KMS-11 (cell line): ENCODE measurements around the gene FHIT.

ENCODE experiments used
- H2AFZ ChIP-seq: fragments of 200-600 bp; sonication (generic); 2 replicates; pipeline ENCODE4 v1.6.1; 2016; ENCODE audit warnings: antibody characterized with exemption, mixed run types, low read depth
- H3K27ac ChIP-seq: fragments of 200-600 bp; sonication (generic); 2 replicates; pipeline ENCODE4 v1.6.1; 2016; ENCODE audit warnings: mild to moderate bottlenecking, mixed run types
- H3K27me3 ChIP-seq: fragments of 200-600 bp; sonication (generic); 2 replicates; pipeline ENCODE4 v1.6.1; 2017; ENCODE audit warnings: mild to moderate bottlenecking, low read depth, mixed run types, moderate library complexity; ENCODE audit not compliant: insufficient read depth
- H3K36me3 ChIP-seq: fragments of 200-600 bp; sonication (generic); 2 replicates; pipeline ENCODE4 v1.6.1; 2017; ENCODE audit warnings: mild to moderate bottlenecking, mixed run types; ENCODE audit not compliant: insufficient read depth
- H3K4me1 ChIP-seq: fragments of 200-600 bp; sonication (generic); 2 replicates; pipeline ENCODE4 v1.6.1; 2016; ENCODE audit warnings: mild to moderate bottlenecking, low read depth, mixed run types; ENCODE audit not compliant: poor library complexity, severe bottlenecking
- H3K4me2 ChIP-seq: fragments of 200-600 bp; sonication (generic); 2 replicates; pipeline ENCODE4 v1.7.0; 2016; ENCODE audit warnings: mild to moderate bottlenecking, mixed run types
- H3K4me3 ChIP-seq: fragments of 200-600 bp; sonication (generic); IDR thresholded peaks from 2 replicates; pipeline ENCODE4 v1.6.1; 2017; ENCODE audit warnings: low read depth, low read length, mixed read lengths; ENCODE audit not compliant: insufficient read depth
- H3K79me2 ChIP-seq: fragments of 200-600 bp; sonication (generic); 2 replicates; pipeline ENCODE4 v1.6.1; 2016; ENCODE audit warnings: low read depth, mixed run types; ENCODE audit not compliant: insufficient read depth
- H3K9ac ChIP-seq: fragments of 200-600 bp; sonication (generic); 2 replicates; pipeline ENCODE4 v1.6.1; 2016; ENCODE audit warnings: mild to moderate bottlenecking, mixed run types
- H4K20me1 ChIP-seq: fragments of 200-600 bp; sonication (generic); 2 replicates; pipeline ENCODE4 v1.6.1; 2016; ENCODE audit warnings: mild to moderate bottlenecking, mixed run types; ENCODE audit not compliant: insufficient read depth
- TF ChIP-seq, protein P1 (sequence below): fragments of 200-600 bp; sonication (generic); conservative IDR thresholded peaks from 2 replicates; pipeline ENCODE4 v1.6.1; 2017; ENCODE audit warnings: low read depth, mild to moderate bottlenecking, antibody characterized with exemption, low read length, moderate library complexity, mixed read lengths

The FHIT gene

GRCh38 chr3:60920519-60920918 is 330.7 kb downstream of the FHIT start:
- Histone ChIP-seq H3K4me2 (no peak overlapping the region), H3K9ac (no peak overlapping the region)
- TF ChIP-seq, protein P1, sequence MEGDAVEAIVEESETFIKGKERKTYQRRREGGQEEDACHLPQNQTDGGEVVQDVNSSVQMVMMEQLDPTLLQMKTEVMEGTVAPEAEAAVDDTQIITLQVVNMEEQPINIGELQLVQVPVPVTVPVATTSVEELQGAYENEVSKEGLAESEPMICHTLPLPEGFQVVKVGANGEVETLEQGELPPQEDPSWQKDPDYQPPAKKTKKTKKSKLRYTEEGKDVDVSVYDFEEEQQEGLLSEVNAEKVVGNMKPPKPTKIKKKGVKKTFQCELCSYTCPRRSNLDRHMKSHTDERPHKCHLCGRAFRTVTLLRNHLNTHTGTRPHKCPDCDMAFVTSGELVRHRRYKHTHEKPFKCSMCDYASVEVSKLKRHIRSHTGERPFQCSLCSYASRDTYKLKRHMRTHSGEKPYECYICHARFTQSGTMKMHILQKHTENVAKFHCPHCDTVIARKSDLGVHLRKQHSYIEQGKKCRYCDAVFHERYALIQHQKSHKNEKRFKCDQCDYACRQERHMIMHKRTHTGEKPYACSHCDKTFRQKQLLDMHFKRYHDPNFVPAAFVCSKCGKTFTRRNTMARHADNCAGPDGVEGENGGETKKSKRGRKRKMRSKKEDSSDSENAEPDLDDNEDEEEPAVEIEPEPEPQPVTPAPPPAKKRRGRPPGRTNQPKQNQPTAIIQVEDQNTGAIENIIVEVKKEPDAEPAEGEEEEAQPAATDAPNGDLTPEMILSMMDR, result no peak

GRCh38 chr3:60919296-60919695 is 332.0 kb downstream of the FHIT start:
- no peak overlapping the region for H3K4me2 ChIP-seq
- H3K4me3 ChIP-seq, result no peak overlapping the region
- TF ChIP-seq, protein P1, result no peak
- H2AFZ ChIP-seq, result no peak overlapping the region
- H3K27ac ChIP-seq, result no peak overlapping the region
- H4K20me1 ChIP-seq, result no peaks in the 10 kb centered on the region
- H3K27me3 ChIP-seq, result no peaks in the 10 kb centered on the region
- no peaks in the 10 kb centered on the region for H3K79me2 ChIP-seq
- H3K9ac ChIP-seq, result no peak overlapping the region
- no peaks in the 10 kb centered on the region for H3K36me3 ChIP-seq
- H3K4me1 ChIP-seq, result no peaks in the 10 kb centered on the region

More at GRCh38 chr3:60920519-60920918, 330.7 kb downstream of the FHIT start:
- no peak overlapping the region for H2AFZ ChIP-seq
- H3K4me1 ChIP-seq, result no peaks in the 10 kb centered on the region
- H3K27ac ChIP-seq, result no peak overlapping the region
- H3K36me3 ChIP-seq, result no peaks in the 10 kb centered on the region
- H4K20me1 ChIP-seq, result no peaks in the 10 kb centered on the region
- no peaks in the 10 kb centered on the region for H3K27me3 ChIP-seq
- no peak overlapping the region for H3K4me3 ChIP-seq
- no peaks in the 10 kb centered on the region for H3K79me2 ChIP-seq

DNA sequence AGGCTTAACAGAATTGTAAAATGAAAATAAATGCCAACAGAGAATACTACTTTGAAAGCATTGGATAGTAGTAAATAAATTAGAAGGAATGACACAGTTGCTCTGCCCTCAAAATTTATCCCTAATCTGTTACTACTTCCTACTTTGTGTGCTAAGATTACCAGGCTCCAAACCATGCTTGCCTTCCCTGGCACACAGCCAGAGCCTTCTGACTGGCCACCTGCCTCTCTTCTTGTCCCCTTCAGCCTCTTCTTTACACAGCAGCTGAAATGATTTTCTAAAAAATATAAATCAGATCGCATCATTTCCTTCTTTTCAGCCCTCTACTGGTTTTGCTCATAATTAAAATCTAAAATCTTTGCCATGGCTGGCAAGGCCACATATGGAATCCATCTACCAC is 334.1 kb downstream of the FHIT start:
- H3K27me3 ChIP-seq, result no peaks in the 10 kb centered on the region
- no peak overlapping the region for H3K4me3 ChIP-seq
- H3K4me2 ChIP-seq, result no peak overlapping the region
- no peak overlapping the region for H3K9ac ChIP-seq
- no peak overlapping the region for H3K27ac ChIP-seq
- no peaks in the 10 kb centered on the region for H3K36me3 ChIP-seq
- no peaks in the 10 kb centered on the region for H3K4me1 ChIP-seq
- H2AFZ ChIP-seq, result no peak overlapping the region
- TF ChIP-seq, protein P1, result no peak
- H3K79me2 ChIP-seq, result no peaks in the 10 kb centered on the region
- H4K20me1 ChIP-seq, result no peaks in the 10 kb centered on the region

DNA sequence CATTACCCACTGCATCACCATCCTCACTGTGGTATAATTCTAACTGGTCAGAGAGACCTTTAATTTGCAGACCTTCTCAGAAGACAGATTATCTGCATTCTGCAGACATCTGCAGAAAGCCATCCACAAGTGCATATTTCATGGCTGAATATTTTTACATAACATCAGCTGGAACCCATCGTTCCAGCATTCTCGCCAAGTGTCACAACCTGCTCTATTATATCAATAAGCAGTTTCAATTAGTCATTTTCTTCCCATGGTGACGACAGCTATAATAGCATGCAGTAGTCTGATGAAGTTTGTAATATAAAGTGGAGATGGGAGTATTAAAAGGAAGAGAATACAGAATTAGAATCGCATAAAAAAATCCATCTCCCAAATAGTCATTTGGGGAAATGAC is 334.7 kb downstream of the FHIT start:
- TF ChIP-seq, protein P1, result no peak
- no peak overlapping the region for H3K9ac ChIP-seq
- no peaks in the 10 kb centered on the region for H3K79me2 ChIP-seq

More for the DNA sequence above, 334.7 kb downstream of the FHIT start:
- no peak overlapping the region for H2AFZ ChIP-seq
- no peak overlapping the region for H3K27ac ChIP-seq
- H3K36me3 ChIP-seq, result no peaks in the 10 kb centered on the region
- H3K27me3 ChIP-seq, result no peaks in the 10 kb centered on the region
- H3K4me2 ChIP-seq, result no peak overlapping the region
- H3K4me1 ChIP-seq, result no peaks in the 10 kb centered on the region
- no peak overlapping the region for H3K4me3 ChIP-seq
- no peaks in the 10 kb centered on the region for H4K20me1 ChIP-seq
